Kidney capillary endothelial cell (primary cell): ENCODE data around the gene MAP1LC3B.

Experiments
- DNase-seq: peaks from one replicate; pipeline ENCODE4 v3.0.0-alpha.2; 2018; ENCODE audit warnings: low spot score

The MAP1LC3B gene

DNA sequence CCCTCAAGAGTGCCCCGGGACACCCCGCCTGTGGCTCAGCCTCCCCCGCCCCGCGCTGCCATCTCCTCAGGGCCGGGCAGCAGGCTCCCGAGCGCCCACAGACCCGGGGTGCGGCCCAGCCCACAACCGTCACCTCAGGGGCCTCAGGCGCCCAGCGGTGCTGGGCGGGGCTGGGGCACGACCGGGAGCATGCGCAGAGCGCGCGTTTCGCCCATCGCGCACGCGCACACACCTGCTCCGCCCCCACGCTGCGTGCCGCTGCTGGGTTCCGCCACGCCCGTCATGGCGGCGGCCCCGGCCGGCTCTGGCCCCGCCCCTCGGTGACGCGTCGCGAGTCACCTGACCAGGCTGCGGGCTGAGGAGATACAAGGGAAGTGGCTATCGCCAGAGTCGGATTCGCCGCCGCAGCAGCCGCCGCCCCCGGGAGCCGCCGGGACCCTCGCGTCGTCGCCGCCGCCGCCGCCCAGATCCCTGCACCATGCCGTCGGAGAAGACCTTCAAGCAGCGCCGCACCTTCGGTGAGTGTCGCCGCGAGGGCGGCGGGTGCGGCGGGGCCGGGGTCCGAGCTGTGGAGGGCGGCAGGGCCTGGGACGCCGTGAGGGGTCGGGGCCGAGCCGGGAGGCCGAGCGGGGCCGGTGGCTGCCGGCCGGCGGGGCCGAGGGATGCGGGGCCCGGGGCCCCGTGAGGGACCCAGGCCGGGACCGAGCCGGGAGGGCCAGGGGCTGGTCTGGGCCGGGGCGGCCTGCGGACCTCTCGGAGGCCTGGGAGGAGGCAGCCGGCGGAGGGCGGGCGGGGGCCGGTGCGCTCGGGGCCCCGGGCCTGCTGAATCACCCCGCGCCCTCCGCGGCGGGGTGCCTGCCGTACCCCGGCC, at the start of gene MAP1LC3B:
TSS of gene MAP1LC3B (plus strand) at position 387 of the 871 bp plus-strand sequence. CDS start at position 479, 92 bp downstream.
- peak; percentile 97 for DNase-seq

DNA sequence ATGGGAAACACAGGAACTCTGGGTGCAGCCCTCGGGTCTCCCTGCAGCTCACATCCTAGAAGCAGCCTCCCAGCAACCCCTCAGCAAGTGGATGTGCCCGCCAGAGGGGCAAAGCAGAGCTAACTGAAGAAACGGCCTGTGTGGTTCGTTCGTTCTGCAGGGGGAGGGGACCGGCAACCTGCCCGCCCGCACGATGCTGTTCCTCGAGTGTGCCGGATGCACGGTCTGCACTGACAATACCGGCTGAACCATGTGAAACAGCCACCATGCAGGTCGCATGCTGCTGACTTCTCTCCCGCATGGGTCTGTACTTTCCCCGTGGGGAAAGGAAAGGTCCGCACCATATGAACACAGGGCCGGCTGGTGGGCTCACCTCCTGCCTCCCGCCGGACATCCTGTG, 49.6 kb upstream of the MAP1LC3B start:
- no peak for DNase-seq

DNA sequence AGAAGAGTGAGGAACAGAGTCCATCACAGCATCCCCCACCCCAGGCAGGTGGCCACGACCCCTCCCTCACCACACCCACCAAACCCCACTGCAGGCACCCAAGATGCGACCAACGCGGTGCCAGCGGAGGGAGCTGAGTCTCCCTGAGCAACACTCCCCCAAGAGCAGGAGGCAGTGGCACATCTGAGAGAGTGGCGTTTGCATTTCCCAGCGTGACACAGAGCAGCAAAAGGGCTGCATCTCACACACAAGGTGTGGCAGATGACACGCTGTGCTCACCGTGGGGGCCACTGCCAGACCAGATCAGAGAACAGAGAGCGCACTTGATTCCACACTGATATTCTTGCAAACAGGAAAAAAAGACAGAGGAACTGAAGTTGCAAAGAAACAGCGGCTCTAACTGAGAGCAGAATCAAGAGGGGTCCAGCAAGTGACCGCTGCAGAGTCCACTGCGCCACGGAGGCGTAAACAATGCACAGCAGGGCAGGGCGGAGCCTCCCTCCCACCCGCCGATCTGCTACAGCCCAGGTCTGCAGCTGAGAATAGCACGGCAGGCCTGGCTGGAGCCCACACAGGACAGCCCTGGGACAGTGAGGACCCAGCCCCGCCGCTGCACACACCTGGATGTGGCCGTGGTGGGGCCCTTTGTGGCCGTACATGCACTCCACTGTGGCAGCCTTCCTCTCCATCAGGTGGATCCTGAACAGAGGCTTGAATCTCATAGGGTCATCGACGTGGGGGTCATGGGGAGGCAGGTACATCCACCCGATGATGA, 49.0 kb upstream of the MAP1LC3B start:
- no peak for DNase-seq

DNA sequence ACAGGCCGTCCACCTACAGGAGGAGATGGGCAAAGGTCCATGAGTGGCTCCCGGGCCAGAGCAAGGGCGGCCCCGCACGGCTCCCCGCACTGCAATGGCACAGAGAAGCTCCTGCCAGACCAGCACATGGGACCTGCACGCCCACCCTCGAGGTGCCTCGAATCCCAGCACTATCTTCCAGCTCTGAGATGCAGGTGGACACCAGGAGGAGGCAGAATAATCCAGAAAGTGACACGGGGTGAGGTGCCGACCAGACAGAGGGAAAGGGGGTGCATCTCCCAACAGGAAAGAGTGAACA, 48.4 kb upstream of the MAP1LC3B start:
- no peak for DNase-seq

DNA sequence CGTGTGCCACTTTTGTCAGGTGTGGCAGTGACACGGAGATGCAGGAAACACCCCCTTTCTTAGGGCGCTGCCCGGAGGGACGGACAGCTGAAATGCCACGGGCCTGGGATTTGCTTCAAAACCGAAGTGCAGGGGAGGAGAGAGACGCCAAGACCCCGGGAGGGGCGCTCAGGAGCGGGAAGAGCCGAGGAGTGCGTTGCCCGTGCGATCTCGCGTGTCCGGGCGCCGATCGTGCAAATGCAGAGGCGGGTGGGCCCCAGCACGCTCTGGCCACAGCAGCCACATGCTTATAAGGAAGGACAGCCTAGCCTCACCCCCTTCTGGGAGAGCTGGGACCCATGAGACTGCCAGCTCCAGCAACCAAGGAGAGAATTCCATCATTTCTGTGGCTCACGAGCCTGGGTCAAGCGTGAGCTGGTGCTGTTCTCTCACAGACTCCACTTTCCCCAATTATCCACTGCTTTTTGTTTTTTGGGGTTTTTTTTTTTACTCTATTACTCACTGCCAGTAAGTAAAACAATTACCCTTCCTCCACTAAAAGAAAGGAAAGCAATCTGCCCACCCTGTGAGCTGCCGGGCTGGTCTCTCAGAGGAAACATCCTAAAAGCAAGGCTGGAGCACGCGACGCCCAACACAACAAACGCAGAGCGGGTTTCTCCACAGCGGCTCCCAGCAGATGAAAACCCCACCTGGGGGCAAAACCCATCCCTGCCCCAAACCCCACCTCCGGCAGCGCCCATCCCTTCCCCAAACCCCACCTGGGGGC, 47.8 kb upstream of the MAP1LC3B start:
- DNase-seq = no peak

DNA sequence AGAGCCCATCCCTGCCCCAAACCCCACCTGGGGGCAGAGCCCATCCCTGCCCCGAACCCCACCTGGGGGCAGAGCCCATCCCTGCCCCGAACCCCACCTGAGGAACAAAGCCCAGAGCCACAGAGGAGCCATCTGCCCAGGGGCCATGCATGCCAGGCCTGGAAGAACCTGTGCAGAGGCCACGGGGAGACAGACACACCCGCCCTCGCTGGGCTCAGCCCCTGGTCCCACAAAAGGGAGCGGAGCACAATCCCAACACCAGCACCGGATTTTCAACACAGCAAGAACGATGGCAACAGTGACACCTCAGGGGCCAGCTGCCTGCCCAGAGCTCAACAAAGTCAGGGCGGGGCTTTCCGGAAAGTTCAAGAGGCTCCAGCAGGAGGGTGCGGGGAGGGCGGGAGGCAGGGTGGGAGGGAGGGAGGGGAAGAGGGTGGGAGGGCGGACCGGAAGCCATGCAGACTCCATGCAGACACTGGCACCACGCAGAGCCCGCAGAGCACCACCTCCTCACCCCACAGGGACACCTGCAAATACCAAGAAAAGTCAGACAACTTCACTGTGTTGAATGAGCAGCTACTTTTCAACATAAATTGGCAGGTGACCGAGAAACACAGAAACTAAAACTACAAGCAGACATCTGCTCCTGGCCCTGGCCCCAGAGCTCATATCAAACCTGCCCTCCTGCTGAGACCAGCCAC, 47.1 kb upstream of the MAP1LC3B start:
- DNase-seq = no peak

DNA sequence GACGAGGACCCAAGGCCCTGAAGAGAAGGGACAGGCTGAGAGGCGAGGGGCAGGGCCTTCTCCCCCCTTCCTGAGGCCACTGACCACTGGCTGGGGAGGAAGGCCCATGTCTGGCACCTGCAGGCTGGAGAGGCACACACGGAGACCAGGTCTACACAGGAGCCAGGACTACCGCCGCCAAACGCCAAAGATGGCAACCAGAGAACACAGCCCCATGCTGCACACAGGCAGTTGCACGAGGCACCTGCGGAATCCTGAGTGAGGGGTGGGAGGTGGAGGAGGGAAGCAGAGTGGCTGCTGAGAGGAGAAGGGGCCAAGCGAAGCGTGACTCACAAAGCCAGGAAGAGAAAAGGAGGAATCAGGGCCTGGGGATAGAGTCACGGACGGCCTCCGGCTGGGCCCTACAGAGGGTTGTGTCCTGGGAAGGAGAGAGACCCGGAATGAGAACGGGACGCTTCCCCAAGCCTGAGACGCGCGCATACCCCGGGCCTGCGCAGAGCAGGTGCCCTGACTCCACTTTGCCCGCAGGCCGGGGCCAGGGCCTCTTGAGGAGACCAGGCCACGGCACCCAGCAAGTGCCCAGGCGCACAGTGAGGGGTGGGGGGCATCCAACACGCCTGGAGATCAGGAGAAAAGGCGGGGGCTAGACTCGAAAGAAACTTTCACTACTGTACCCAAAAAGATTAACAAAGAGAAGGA, 46.3 kb upstream of the MAP1LC3B start:
- no peak for DNase-seq

DNA sequence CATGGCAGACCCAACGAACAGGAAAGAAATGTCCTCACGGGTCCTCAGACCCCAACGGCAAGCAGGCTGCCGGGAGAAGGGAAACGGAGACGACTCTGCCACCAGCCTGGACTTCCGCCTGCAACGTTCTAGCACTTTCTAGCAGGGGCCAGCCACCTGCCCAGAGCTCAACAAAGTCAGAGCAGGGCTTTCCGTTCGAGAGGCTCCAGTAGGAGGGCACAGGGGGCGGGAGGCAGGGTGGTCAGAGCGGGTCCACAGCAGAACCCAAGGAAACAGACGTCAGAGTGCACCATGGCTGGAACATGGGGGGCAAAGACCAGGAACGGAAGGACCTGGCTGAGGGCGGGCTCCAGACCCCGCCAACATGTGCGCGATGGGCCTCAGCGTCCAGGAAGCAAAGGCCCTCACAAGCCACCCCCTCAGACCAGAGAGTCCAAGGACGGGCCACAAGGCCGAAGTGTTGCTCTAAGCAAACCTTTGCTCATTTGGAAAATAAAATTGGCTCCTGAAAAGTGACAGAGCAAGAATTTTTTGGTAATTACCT, 45.5 kb upstream of the MAP1LC3B start:
- no peak for DNase-seq

DNA sequence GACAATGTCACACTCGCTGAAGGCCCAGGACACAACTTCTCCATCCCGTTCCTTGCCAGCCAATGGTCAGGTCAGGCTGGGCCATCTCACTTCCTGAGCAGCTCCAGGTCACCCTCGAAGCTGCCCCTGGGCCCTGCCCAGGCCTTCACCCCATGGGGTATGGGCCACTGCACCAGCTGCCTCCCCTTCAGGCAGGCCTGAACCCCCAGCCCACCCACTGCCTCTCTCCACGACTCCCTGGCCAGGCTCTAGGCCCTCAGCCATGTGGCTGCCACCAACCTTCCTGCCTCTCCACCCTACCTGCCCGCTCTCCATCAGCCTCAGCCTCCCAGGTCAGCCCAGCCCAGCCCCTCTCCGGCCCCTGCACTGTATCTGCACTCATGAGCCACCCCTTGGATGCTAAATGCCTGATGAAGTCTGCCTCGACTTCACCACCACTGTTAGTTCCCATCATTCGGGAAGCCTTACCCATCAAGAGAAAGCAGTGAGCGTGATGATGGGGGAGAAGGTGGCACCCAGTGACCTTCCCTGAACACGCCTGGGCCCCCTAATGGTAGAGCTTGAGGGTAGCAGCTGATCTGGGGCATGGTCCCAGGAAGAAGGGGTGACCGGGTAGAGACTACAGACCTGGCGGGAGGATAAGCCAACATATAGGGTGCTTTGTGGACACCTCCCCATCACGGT, 44.1 kb upstream of the MAP1LC3B start:
- no peak for DNase-seq

DNA sequence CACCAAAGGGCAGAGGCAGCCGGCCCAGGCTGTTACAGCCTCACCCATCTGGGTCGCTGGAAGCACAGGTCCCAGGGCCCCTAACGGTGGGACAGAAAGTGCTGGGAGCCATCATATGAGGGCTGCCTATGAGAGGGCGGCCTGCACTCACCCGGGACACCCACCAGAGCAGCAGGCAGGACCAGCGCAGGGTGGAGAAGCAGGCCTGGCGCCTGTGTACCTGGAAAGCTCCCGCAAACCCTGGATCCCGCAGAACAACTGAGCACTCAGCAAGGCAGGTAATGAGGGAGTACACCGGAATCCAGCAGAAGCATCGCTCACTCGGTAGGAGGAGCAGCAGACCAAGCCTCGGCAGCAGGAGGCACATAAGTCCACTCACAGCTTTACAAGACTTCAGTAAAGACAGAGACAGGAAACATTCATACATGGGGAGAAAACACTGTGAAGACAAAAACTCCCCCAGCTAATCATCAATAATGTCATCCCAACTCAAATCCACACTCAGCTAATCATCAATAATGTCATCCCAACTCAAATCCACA, 43.4 kb upstream of the MAP1LC3B start:
- DNase-seq = no peak

DNA sequence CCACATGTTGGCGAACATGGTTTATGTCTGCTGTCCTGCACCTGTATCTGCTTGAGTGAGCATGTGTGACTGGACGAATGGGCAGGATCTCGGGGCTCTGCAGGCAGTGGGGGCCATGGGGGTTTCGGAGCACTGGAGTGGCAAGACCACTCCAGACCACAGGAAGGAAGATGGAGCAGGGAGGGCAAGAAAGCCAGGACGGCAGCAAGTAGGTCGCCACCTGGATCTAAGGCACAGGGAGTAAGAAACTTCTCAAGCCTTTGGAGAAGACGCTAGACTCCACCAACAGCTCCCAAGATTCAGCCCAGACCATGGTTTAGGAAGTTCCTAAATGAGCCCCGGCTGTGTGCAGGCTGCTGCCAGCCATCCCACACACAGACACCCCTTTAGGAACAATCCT, 42.1 kb upstream of the MAP1LC3B start:
- no peak for DNase-seq

DNA sequence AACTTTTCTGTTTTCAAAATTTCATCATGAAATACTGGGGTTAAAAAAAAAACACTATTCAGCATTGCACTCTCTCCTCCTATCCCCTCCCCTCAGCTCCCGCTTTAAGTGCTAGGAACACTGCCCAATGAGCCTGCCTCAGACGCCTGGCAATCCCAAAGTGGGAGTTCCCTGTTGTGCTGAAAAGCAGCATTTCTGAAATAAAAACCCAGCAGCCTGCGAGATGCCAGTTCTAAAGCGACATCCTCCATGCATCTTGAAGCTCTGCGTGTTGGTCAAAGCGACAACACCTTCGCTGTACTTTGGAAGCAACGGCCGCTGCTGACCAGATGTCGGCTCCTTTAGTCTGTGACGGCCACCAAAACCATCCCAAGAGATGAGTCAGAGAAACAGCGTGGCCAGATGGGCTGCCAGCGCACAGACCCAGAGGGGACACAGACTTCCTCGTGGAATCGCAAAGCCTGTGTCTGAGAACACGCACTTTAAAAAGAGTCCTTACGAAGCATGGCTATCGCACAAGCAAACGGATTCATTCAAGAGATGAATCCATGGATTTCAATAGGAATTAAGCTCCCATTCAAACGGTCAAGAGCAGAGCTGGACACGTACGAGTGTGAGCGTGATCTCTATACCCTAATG, 41.3 kb upstream of the MAP1LC3B start:
- no peak for DNase-seq

DNA sequence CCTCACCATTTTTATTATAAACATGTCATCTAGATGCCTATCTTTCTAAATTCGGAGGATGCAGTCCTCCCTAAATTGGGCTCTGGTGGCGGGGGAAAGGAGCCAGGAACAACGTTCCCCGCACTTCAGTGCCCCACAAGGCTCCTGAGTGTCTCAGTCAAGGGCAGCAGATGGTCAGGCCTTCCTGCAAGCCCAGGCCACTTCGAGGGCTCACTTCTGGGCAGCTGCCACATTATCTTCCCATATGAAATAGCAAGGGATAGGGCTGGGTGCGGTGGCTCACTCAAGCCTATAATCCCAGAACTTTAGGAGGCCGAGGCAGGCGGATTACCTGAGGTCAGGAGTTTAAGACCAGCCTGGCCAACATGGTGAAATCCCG, 40.8 kb upstream of the MAP1LC3B start:
- DNase-seq = no peak

DNA sequence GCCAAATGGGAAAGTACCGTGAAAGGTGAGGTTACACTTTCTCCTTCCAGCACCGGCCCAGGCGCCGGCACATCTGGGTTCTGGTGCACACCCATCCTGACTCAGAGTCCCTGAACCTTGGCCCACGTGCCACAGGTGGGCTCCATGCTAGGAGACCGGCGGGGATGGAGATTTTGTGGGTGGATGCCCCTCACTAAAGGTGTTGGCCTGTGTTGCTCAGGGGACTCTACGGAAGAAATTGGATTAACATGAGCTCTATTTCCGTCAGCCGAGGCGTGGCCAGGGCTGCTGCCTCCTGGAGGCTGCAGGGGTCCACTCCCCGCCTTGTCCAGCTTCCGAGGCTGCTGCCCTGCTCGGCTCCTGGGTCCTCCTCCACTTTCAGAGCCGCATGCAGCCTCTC, 39.3 kb upstream of the MAP1LC3B start:
- no peak for DNase-seq

DNA sequence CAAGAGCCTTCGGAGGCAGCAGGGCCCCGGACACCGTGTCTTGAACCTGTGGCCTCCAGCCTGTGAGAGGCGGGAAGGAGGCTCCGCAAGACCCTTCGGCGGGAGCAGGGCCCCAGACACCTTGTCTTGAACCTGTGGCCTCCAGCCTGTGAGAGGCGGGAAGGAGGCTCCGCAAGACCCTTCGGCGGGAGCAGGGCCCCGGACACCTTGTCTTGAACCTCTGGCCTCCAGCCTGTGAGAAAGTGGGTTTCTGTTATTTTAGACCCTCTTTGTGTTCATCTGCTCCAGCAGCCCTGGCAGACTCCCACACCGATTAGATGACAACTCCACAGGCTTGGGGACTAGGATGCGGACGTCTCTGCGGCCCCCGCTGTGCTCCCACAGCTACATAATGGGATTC, 38.5 kb upstream of the MAP1LC3B start:
- DNase-seq = no peak

DNA sequence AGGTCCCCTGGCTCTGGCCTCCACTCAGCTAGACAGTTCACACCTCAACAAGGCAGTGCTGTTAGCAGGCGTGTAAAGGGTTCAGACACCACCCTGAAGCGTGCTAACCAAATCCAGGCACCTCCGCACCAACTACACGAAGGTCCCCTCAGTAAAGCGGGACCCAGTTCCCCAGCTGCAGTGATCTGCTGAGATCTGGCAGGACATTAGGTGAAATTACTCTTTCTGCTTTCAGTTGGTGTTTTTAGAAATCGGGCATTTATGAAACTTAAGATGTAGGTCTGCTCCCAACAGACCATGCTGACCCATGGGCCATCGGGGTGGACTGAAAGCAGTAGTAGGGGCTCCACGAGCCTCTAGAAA, 35.7 kb upstream of the MAP1LC3B start:
- DNase-seq = no peak

DNA sequence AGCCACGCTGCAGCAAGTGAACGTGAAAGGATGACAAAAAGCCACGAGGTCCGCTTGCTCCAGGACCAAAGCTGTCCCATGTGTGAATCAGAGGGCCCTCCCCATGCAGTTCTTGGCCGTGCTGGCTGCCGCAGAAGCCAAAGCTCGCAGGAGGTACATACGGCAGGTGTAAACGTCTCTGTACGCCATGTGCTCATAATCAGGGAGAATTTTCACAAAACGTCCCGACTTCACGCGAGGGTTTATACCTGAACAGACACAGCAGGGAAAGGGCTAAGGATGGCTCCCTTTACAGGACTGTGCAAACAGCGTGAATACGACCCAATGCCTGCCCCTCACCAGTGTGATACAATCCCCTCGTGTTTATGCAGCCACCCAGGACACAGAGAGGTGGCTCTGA, 33.9 kb upstream of the MAP1LC3B start:
- DNase-seq = no peak

DNA sequence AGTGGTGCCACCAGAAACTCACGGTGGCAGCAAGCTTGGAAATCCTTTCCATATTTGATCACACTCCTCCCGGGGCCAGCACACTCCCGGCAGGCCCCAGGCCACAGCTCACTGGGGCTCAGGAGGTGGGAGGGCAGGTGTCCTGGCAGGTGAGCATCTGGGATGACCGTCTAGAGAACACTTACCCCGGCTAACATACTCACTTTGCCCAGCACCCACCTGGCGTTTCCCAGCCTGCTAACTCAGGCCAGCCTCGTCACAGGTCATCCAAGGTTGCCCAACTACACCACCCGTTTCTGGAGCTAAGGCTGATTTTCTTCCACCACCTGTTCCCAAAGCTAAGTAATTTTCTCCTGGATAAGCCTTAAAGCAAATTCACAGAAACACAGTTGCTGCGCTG, 33.4 kb upstream of the MAP1LC3B start:
- no peak for DNase-seq

DNA sequence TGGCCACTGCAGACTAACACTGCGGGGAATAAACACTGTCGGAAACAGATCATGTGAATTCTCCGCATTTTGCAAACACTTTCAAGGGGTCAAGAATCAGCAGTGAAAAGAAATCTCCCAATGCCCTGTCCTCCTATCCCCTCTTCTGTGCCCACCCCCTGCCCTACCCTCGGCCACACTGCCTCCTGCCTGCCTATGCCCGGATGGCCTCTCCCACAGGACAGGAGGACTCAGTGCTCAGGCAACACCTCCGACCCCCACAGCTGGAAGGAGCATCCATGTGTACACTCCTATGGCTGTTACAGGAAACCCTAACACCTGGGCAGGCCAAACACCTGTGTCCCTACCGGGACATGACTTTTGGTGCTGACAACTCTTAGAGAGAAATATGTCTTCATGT, 33.0 kb upstream of the MAP1LC3B start:
- DNase-seq = no peak
